ENCODE results near the gene ZMYND15. TPM values are rescaled to one million over a fixed set of nuclear protein-coding genes. Genes with fewer than 3 reads are reported as not detected.

Gene ZMYND15
- total RNA-seq, 1 experiment from 2014 or later: 0.42 TPM

- no peak overlapping the region for H3K18ac ChIP-seq (ENCODE audit: insufficient read length, low read depth, low read length)
- no peaks in the 10 kb centered on the region for H3K79me1 ChIP-seq (ENCODE audit: insufficient read depth, low read depth, low read length, poor library complexity, severe bottlenecking)
- H4K8ac ChIP-seq (replicated peaks; ENCODE audit: insufficient read length, low read depth, low read length): no peak overlapping the region
- H3K9ac ChIP-seq (ENCODE audit: extremely low read depth, insufficient read length, low read length): no peak overlapping the region
- peaks cover 20 to 21% of the 10 kb centered on the region in 2 experiments for H3K4me1 Mint-ChIP-seq
- H3K27ac ChIP-seq (ENCODE audit: insufficient read length, low read depth, low read length): no peak overlapping the region
- H3K79me2 ChIP-seq (ENCODE audit: insufficient read depth, low read length): no peaks in the 10 kb centered on the region
- no peak overlapping the region for H2BK20ac ChIP-seq (ENCODE audit: low read depth, low read length, poor library complexity, severe bottlenecking)
- H3K9me3 ChIP-seq (ENCODE audit: control insufficient read depth, low read depth, low read length): no peaks in the 10 kb centered on the region
- no peak overlapping the region for H2BK120ac ChIP-seq (ENCODE audit: low read depth, low read length, poor library complexity, severe bottlenecking)
- H3K4me2 ChIP-seq (ENCODE audit: insufficient read depth, insufficient read length, low read length): no peak overlapping the region
- no peaks in the 10 kb centered on the region for H3K4me1 ChIP-seq (ENCODE audit: insufficient read depth, low read length)
- no peak for TF ChIP-seq CTCF (conservative IDR thresholded peaks at IDR 0.05)
- no peaks in the 10 kb centered on the region for H3K36me3 Mint-ChIP-seq (ENCODE audit: insufficient read depth in 1 of 3, low read depth in 3 of 3)
- H3K14ac ChIP-seq (ENCODE audit: insufficient read depth, low read length): no peak overlapping the region
- H4K20me1 ChIP-seq (ENCODE audit: control insufficient read depth, insufficient read depth, insufficient read length): no peaks in the 10 kb centered on the region
- H2AK5ac ChIP-seq (ENCODE audit: insufficient read length, low read length): no peak overlapping the region
- H3K9me3 Mint-ChIP-seq: no peaks in the 10 kb centered on the region
- H3T11ph ChIP-seq (ENCODE audit: low read length): no peak overlapping the region
- WGBS (ENCODE audit: extremely low coverage, insufficient read length, low lambda C conversion rate): no CpG with 5 or more reads among the region's 5 CpGs
- no peak overlapping the region for H2BK12ac ChIP-seq (ENCODE audit: insufficient read length, low read depth, low read length)
- H3K56ac ChIP-seq (ENCODE audit: insufficient read length, low read depth, low read length): no peak overlapping the region
- H3K4ac ChIP-seq (ENCODE audit: low read depth, low read length): no peak overlapping the region
- no peak for DNase-seq
- no peak overlapping the region for H3K23ac ChIP-seq (ENCODE audit: insufficient read length, low read depth, low read length)
- H4K91ac ChIP-seq (ENCODE audit: insufficient read length, low read depth, low read length): no peak overlapping the region
- no peak overlapping the region for H2BK5ac ChIP-seq (ENCODE audit: insufficient read length, low read length)
- no peaks in the 10 kb centered on the region; the same call in 1 of the 2 replicates for H3K27me3 ChIP-seq (ENCODE audit: insufficient read depth, low read length)
- H3K23me2 ChIP-seq (ENCODE audit: insufficient read length, low read depth, low read length, poor library complexity, severe bottlenecking): no peaks in the 10 kb centered on the region
- H4K5ac ChIP-seq (ENCODE audit: insufficient read length, low read depth, low read length): no peak overlapping the region
- no peak overlapping the region; a peak in 1 of 5 replicates for H3K4me3 Mint-ChIP-seq
- H3K27me3 Mint-ChIP-seq (ENCODE audit: low read depth): peaks cover 68% of the 10 kb centered on the region
- H2AFZ ChIP-seq (ENCODE audit: low read length): no peak overlapping the region
- H2BK15ac ChIP-seq (ENCODE audit: low read depth, low read length): no peak overlapping the region
- no peak overlapping the region for H3K27ac Mint-ChIP-seq
Observed at GRCh38 chr17:4747847-4748246, 8.2 kb downstream of the ZMYND15 start.
